Measurements from ENCODE around the gene MGMT. TPM values are rescaled to one million over a fixed set of nuclear protein-coding genes. Genes with fewer than 3 reads are reported as not detected.

Gene MGMT
- total RNA-seq, 6 experiments from 2014 or later = 36.5 to 53.4 (median 42.3) TPM

- WGBS (ENCODE audit: insufficient coverage, low coverage, low lambda C conversion rate, missing lambda C conversion rate) = no CpG with 5 or more reads among the region's 14 CpGs
- intact Hi-C loops (cut with DNase I) = no loop called here
- H3K9me3 ChIP-seq = no peaks in the 10 kb centered on the region
- TF ChIP-seq POLR2A (IDR thresholded peaks at IDR 0.05) = no peak
- TF ChIP-seq, protein P1, sequence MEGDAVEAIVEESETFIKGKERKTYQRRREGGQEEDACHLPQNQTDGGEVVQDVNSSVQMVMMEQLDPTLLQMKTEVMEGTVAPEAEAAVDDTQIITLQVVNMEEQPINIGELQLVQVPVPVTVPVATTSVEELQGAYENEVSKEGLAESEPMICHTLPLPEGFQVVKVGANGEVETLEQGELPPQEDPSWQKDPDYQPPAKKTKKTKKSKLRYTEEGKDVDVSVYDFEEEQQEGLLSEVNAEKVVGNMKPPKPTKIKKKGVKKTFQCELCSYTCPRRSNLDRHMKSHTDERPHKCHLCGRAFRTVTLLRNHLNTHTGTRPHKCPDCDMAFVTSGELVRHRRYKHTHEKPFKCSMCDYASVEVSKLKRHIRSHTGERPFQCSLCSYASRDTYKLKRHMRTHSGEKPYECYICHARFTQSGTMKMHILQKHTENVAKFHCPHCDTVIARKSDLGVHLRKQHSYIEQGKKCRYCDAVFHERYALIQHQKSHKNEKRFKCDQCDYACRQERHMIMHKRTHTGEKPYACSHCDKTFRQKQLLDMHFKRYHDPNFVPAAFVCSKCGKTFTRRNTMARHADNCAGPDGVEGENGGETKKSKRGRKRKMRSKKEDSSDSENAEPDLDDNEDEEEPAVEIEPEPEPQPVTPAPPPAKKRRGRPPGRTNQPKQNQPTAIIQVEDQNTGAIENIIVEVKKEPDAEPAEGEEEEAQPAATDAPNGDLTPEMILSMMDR (IDR thresholded peaks at IDR 0.05) = no peak
- no peaks in the 10 kb centered on the region for H3K4me1 ChIP-seq
- no peaks in the 10 kb centered on the region for H3K27me3 ChIP-seq
- ATAC-seq (no peak), DNase-seq (peak in 1 of 3 donors; percentile 38)
- no peak overlapping the region for H3K4me3 ChIP-seq
- H3K36me3 ChIP-seq = no peaks in the 10 kb centered on the region
- H3K27ac ChIP-seq = no peak overlapping the region
These were observed 85.1 kb downstream of the MGMT start for GRCh38 chr10:129552119-129552518.

DNA sequence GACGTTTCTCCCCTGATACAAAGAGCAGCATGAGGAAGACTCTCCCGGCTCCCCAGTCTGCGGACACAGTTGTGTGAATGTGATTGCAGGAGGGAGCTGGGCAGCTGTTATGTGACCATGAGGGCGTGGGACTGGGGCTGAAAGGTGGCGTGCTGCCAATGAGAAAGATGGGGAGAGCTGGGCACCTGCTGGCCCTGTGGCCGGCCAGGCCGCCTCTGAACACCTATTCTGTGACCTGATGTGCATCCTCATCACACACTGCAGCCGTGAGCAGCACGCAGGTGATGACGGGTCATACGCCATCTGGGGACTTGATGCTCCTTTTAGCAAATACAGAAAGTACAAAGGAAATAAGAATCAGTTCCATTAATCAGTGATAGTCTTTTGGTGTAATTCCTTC, 86.9 kb downstream of the MGMT start:
- Histone ChIP-seq H3K4me3 (no peak overlapping the region), H3K4me1 (no peaks in the 10 kb centered on the region), H3K9me3 (no peaks in the 10 kb centered on the region), H3K36me3 (no peaks in the 10 kb centered on the region), H3K27me3 (no peaks in the 10 kb centered on the region), H3K27ac (no peak overlapping the region)
- 96% methylated on average over 5 of the region's 11 CpGs for WGBS (ENCODE audit: insufficient coverage, low coverage, low lambda C conversion rate, missing lambda C conversion rate)
- intact Hi-C loops (cut with DNase I) = no loop called here
- DNase-seq (peak in 1 of 3 donors; percentile 50), ATAC-seq (no peak)
- TF ChIP-seq, protein P1 (IDR thresholded peaks at IDR 0.05) = no peak
- TF ChIP-seq POLR2A (IDR thresholded peaks at IDR 0.05) = no peak

DNA sequence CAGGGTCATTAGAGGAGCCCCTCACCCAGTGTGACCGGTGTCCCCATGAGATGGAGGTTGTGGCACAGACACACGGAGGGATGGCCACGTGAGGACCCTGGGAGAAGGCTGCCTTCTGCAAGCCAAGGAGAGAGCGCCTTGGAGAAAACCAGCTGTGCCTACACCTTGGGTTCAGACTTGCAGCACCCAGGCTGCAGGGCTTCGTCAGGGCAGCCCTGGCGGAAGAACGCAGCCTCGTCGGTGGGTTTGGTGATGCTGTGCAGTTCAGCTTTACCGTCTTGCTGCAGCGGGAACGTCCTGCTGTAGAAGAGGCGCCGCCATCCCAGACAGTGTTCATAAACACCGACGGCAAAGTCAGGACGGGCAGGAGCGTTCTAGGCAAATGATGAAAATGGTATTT, 89.3 kb downstream of the MGMT start:
- no peaks in the 10 kb centered on the region for H3K36me3 ChIP-seq
- no peak overlapping the region for H3K4me3 ChIP-seq
- no peaks in the 10 kb centered on the region for H3K27me3 ChIP-seq
- peaks cover 0 to 4% (median 0%) of the 10 kb centered on the region in 4 donors for H3K4me1 ChIP-seq
- TF ChIP-seq POLR2A (IDR thresholded peaks at IDR 0.05) = no peak
- TF ChIP-seq, protein P1 (IDR thresholded peaks at IDR 0.05) = no peak
- ATAC-seq (no peak), DNase-seq (peak in 1 of 3 donors; percentile 38)
- intact Hi-C loops (cut with DNase I) = no loop called here
- 99% methylated on average over 14 of the region's 18 CpGs for WGBS (ENCODE audit: insufficient coverage, low coverage, low lambda C conversion rate, missing lambda C conversion rate)
- no peak overlapping the region for H3K27ac ChIP-seq
- H3K9me3 ChIP-seq = no peaks in the 10 kb centered on the region

- no peak for TF ChIP-seq POLR2A (IDR thresholded peaks at IDR 0.05)
- TF ChIP-seq, protein P1 (IDR thresholded peaks at IDR 0.05) = no peak
- peak in 1 of 3 donors; percentile 72 for DNase-seq
- ATAC-seq = peak; percentile 90 to 96 (median 95)
- H3K4me1 ChIP-seq = peaks cover 0 to 4% (median 0%) of the 10 kb centered on the region in 4 donors
- 48% methylated on average over 6 of the region's 6 CpGs for WGBS (ENCODE audit: insufficient coverage, low coverage, low lambda C conversion rate, missing lambda C conversion rate)
- no peaks in the 10 kb centered on the region for H3K9me3 ChIP-seq
- H3K27me3 ChIP-seq = no peaks in the 10 kb centered on the region
- peak overlapping the region in 2 of 3 donors; percentile 37 to 38 for H3K27ac ChIP-seq
- intact Hi-C loops (cut with DNase I) = no loop called here
- H3K4me3 ChIP-seq = no peak overlapping the region
- no peaks in the 10 kb centered on the region for H3K36me3 ChIP-seq
These were observed 93.3 kb downstream of the MGMT start for GRCh38 chr10:129560361-129560760.

- Histone ChIP-seq H3K9me3 (no peaks in the 10 kb centered on the region), H3K4me1 (peaks cover 0 to 4% (median 0%) of the 10 kb centered on the region in 4 donors), H3K27me3 (no peaks in the 10 kb centered on the region), H3K36me3 (peaks cover 0 to 5% (median 0%) of the 10 kb centered on the region in 4 donors), H3K4me3 (no peak overlapping the region), H3K27ac (no peak overlapping the region)
- peak in 2 of 4 donors; percentile 29 to 57 for ATAC-seq
- peak in 1 of 3 donors; percentile 63 for DNase-seq
- intact Hi-C loops (cut with DNase I) = no loop called here
- TF ChIP-seq POLR2A (IDR thresholded peaks at IDR 0.05) = no peak
- TF ChIP-seq, protein P1 (IDR thresholded peaks at IDR 0.05) = no peak
- WGBS (ENCODE audit: insufficient coverage, low coverage, low lambda C conversion rate, missing lambda C conversion rate) = 80% methylated on average over 8 of the region's 8 CpGs
These were observed 95.4 kb downstream of the MGMT start for GRCh38 chr10:129562487-129562886.
